Glutamatergic neuron (in vitro differentiated cells): ENCODE results near the gene KSR1. TPM values are rescaled to one million over a fixed set of nuclear protein-coding genes. Genes with fewer than 3 reads are reported as not detected.
A peak's percentile ranks its signal among the peaks of the same experiment; 100 is the strongest.

Experiments used
- DNase-seq: peaks from one replicate; pipeline ENCODE4 v3.0.0; 2022
- H3K27ac Mint-ChIP-seq: one replicate; pipeline ENCODE4 v1.8.0; 2020; ENCODE audit warnings: mild to moderate bottlenecking, mixed read lengths, inconsistent platforms; ENCODE audit not compliant: unreplicated experiment
- H3K27me3 Mint-ChIP-seq: one replicate; pipeline ENCODE4 v1.8.0; 2020; ENCODE audit warnings: mild to moderate bottlenecking, moderate library complexity, mixed read lengths, inconsistent platforms; ENCODE audit not compliant: unreplicated experiment
- H3K36me3 Mint-ChIP-seq: one replicate; pipeline ENCODE4 v1.8.0; 2020; ENCODE audit warnings: mild to moderate bottlenecking, mixed read lengths, inconsistent platforms; ENCODE audit not compliant: unreplicated experiment
- H3K4me1 Mint-ChIP-seq: one replicate; pipeline ENCODE4 v1.8.0; 2020; ENCODE audit warnings: mild to moderate bottlenecking, low read depth, mixed read lengths, inconsistent platforms; ENCODE audit not compliant: unreplicated experiment
- H3K4me3 Mint-ChIP-seq: one replicate; pipeline ENCODE4 v1.8.0; 2020; ENCODE audit warnings: mild to moderate bottlenecking, mixed read lengths, inconsistent platforms; ENCODE audit not compliant: unreplicated experiment
- H3K9me3 Mint-ChIP-seq: one replicate; pipeline ENCODE4 v1.8.0; 2020; ENCODE audit warnings: mild to moderate bottlenecking, moderate library complexity, mixed read lengths, inconsistent platforms; ENCODE audit not compliant: unreplicated experiment
- CTCF ChIP-seq: fragments of 200-600 bp; sonication (generic); IDR thresholded peaks from one replicate; pipeline ENCODE4 v1.5.0; 2021; ENCODE audit not compliant: partially characterized antibody, unreplicated experiment
- total RNA-seq: library from RNA; stranded (reverse); fragmentation: NEBNext Ultra II Directional; extraction: Animal tissue kit (Norgen Biotek cat#: 25700); gene quantifications from one replicate; pipeline ENCODE4 v1.2.1, GENCODE V29; 2021; ENCODE audit not compliant: unreplicated experiment

KSR1 gene
- total RNA-seq, 1 donor from 2014 or later = 203 TPM

GRCh38 chr17:27469256-27469655 lies 13.0 kb downstream of the KSR1 start:
- peaks cover 16% of the 10 kb centered on the region for H3K9me3 Mint-ChIP-seq
- peaks cover 13% of the 10 kb centered on the region for H3K27me3 Mint-ChIP-seq
- DNase-seq = no peak
- H3K4me3 Mint-ChIP-seq = peak overlapping the region; percentile 46
- H3K36me3 Mint-ChIP-seq = no peaks in the 10 kb centered on the region
- H3K27ac Mint-ChIP-seq = peak overlapping the region; percentile 68
- H3K4me1 Mint-ChIP-seq = peaks cover 68% of the 10 kb centered on the region
- TF ChIP-seq CTCF = no peak

- TF ChIP-seq CTCF = no peak
- peak overlapping the region; percentile 81 for H3K27ac Mint-ChIP-seq
- no peaks in the 10 kb centered on the region for H3K36me3 Mint-ChIP-seq
- peak overlapping the region; percentile 63 for H3K4me3 Mint-ChIP-seq
- peaks cover 14% of the 10 kb centered on the region for H3K9me3 Mint-ChIP-seq
- H3K27me3 Mint-ChIP-seq = peaks cover 20% of the 10 kb centered on the region
- DNase-seq = no peak
- H3K4me1 Mint-ChIP-seq = peaks cover 70% of the 10 kb centered on the region
Observed at GRCh38 chr17:27471321-27472269, 15.3 kb downstream of the KSR1 start.

- peaks cover 71% of the 10 kb centered on the region for H3K4me1 Mint-ChIP-seq
- peak overlapping the region; percentile 66 for H3K4me3 Mint-ChIP-seq
Observed at GRCh38 chr17:27473190-27473747, 17.0 kb downstream of the KSR1 start.

GRCh38 chr17:27473748-27474609 lies 17.7 kb downstream of the KSR1 start:
- DNase-seq = no peak
- H3K27me3 Mint-ChIP-seq = peaks cover 16% of the 10 kb centered on the region
- H3K4me1 Mint-ChIP-seq = peaks cover 67% of the 10 kb centered on the region
- no peak for TF ChIP-seq CTCF
- H3K9me3 Mint-ChIP-seq = peaks cover 12% of the 10 kb centered on the region
- peak overlapping the region; percentile 12 for H3K27ac Mint-ChIP-seq
- no peaks in the 10 kb centered on the region for H3K36me3 Mint-ChIP-seq
- peak overlapping the region; percentile 66 for H3K4me3 Mint-ChIP-seq

More at GRCh38 chr17:27473190-27473747, 17.0 kb downstream of the KSR1 start:
- no peaks in the 10 kb centered on the region for H3K36me3 Mint-ChIP-seq
- TF ChIP-seq CTCF = no peak
- H3K9me3 Mint-ChIP-seq = peaks cover 13% of the 10 kb centered on the region
- peak overlapping the region; percentile 80 for H3K27ac Mint-ChIP-seq
- H3K27me3 Mint-ChIP-seq = peaks cover 18% of the 10 kb centered on the region
- no peak for DNase-seq
